ENCODE data around the gene GTF3C5. TPM values are rescaled to one million over a fixed set of nuclear protein-coding genes. Genes with fewer than 3 reads are reported as not detected.
"Not testable (repeated sequence)": the region's sequence is repeated elsewhere in the genome, so short reads cannot be mapped to it uniquely, and the experiment has no call there.

The GTF3C5 gene
- total RNA-seq, 1 donor from 2014 or later = 29.7 TPM

DNA sequence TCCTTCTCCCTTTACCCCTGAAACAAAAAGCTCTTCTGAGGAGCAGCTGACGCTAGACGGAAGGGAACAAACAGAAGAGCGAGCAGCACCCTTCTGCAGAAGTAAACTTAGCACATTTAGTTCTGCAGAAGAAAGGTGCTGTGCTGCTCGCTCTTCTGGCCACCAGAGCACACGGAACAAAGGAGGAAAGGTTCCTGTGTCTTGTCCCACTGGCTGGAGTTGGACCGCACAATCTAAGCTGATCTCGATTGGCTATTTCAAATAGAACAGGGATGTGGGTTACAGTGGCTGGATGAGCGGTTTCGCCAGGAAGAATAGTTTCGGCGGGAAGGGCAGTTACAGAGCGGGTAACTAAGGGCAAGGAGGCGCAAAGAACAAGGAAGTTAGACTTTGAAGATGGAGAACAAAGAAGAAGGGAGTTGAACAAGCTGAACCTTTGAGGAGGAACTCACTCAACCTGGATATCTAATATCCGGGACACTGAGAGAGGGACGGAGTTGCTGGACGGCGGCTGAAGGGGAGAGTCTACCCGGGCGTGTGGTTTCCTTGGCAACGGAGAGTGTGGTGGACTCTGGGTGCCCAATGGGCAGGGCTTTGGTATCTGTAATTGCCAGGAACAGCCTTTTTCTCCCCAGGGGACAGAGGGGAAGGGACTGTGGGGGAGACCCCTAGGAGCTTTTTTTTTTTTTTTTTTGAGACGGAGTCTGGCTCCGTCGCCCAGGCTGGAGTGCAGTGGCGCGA is 7.1 kb downstream of the GTF3C5 start:
- Histone ChIP-seq H3K27me3 (ENCODE audit: control insufficient read depth, insufficient read depth, low read length) (no peaks in the 10 kb centered on the region), H3K4me3 (ENCODE audit: low read depth, low read length) (no peak overlapping the region), H3K36me3 (ENCODE audit: control insufficient read depth, insufficient read depth, low read length) (peaks cover 12% of the 10 kb centered on the region)
- TF ChIP-seq, protein P1, sequence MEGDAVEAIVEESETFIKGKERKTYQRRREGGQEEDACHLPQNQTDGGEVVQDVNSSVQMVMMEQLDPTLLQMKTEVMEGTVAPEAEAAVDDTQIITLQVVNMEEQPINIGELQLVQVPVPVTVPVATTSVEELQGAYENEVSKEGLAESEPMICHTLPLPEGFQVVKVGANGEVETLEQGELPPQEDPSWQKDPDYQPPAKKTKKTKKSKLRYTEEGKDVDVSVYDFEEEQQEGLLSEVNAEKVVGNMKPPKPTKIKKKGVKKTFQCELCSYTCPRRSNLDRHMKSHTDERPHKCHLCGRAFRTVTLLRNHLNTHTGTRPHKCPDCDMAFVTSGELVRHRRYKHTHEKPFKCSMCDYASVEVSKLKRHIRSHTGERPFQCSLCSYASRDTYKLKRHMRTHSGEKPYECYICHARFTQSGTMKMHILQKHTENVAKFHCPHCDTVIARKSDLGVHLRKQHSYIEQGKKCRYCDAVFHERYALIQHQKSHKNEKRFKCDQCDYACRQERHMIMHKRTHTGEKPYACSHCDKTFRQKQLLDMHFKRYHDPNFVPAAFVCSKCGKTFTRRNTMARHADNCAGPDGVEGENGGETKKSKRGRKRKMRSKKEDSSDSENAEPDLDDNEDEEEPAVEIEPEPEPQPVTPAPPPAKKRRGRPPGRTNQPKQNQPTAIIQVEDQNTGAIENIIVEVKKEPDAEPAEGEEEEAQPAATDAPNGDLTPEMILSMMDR (IDR thresholded peaks at IDR 0.05; ENCODE audit: insufficient read depth, low read length, severe bottlenecking) = no peak
- FAIRE-seq (no peak), DNase-seq (ENCODE audit: low read depth) (no peak)

DNA sequence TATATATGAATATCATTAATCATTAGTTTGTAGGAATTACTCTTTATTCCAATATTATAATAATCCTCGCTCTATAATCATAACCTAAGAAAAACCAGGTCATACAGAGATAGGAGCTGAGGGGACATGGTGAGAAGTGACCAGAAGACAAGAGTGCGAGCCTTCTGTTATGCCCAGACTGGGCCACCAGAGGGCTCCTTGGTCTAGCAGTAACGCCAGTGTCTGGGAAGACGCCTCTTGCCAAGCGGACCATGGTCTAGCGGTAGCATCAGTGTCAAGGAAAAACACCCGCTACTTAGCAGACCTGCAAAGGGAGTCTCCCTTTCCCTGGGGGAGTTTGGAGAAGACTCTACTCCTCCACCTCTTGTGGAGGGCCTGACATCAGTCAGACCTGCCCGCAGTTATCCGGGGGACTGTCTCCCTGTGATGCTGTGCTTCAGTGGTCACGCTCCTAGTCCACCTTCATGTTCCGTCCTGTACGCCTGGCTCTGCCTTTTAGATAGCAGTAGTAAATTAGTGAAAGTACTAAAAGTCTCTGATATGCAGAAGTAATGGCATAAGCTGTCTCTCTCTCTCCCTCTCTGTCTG is 10.2 kb downstream of the GTF3C5 start:
- H3K27me3 ChIP-seq (ENCODE audit: control insufficient read depth, insufficient read depth, low read length); DNase-seq (ENCODE audit: low read depth); FAIRE-seq; H3K4me3 ChIP-seq (ENCODE audit: low read depth, low read length): not testable (repeated sequence)
- TF ChIP-seq, protein P1 (IDR thresholded peaks at IDR 0.05; ENCODE audit: insufficient read depth, low read length, severe bottlenecking) = peak; percentile 57
- peaks cover 22% of the 10 kb centered on the region for H3K36me3 ChIP-seq (ENCODE audit: control insufficient read depth, insufficient read depth, low read length)

DNA sequence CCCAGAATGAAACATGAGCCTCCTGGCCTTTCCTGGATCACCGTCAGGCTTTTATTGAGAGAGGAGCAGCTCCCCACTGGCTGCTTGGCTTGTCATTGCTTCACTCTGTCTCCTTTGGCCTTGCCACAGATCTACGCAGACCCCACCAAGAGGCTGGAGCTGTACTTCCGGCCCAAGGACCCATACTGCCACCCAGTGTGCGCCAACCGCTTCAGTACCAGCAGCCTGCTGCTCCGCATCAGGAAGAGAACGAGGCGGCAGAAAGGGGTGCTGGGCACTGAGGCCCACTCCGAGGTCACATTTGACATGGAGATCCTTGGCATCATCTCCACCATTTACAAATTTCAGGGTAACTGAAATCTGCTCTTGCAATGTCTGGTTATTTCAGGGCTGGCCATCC is 11.2 kb downstream of the GTF3C5 start:
- Histone ChIP-seq H3K27me3 (ENCODE audit: control insufficient read depth, insufficient read depth, low read length) (no peaks in the 10 kb centered on the region), H3K36me3 (ENCODE audit: control insufficient read depth, insufficient read depth, low read length) (peaks cover 28% of the 10 kb centered on the region), H3K4me3 (ENCODE audit: low read depth, low read length) (no peak overlapping the region)
- TF ChIP-seq, protein P1 (IDR thresholded peaks at IDR 0.05; ENCODE audit: insufficient read depth, low read length, severe bottlenecking) = no peak
- FAIRE-seq = no peak
- DNase-seq (ENCODE audit: low read depth) = no peak

DNA sequence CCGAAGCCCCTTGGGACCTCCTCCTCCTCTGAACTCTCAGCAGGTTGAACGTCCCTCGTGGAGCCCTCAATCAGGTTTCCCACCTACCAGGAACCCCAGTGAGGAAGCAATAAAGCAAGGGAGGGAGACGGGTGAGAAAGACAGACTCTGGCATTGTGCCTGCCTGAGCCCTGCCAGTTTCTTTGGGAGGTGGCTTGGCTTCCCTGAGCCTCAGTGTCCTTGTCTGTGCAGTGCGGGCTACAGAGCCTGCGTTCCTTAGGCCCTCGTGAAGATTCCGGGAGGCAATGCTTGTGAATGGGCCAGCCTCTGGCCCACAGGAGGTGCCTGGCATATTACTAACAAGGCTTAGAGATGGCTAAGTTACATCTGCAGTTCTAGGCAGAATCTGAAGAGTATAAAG is 11.9 kb downstream of the GTF3C5 start:
- FAIRE-seq = no peak
- DNase-seq (ENCODE audit: low read depth) = no peak
- peaks cover 28% of the 10 kb centered on the region for H3K36me3 ChIP-seq (ENCODE audit: control insufficient read depth, insufficient read depth, low read length)
- no peaks in the 10 kb centered on the region for H3K27me3 ChIP-seq (ENCODE audit: control insufficient read depth, insufficient read depth, low read length)
- TF ChIP-seq, protein P1 (IDR thresholded peaks at IDR 0.05; ENCODE audit: insufficient read depth, low read length, severe bottlenecking) = no peak
- H3K4me3 ChIP-seq (ENCODE audit: low read depth, low read length) = no peak overlapping the region

DNA sequence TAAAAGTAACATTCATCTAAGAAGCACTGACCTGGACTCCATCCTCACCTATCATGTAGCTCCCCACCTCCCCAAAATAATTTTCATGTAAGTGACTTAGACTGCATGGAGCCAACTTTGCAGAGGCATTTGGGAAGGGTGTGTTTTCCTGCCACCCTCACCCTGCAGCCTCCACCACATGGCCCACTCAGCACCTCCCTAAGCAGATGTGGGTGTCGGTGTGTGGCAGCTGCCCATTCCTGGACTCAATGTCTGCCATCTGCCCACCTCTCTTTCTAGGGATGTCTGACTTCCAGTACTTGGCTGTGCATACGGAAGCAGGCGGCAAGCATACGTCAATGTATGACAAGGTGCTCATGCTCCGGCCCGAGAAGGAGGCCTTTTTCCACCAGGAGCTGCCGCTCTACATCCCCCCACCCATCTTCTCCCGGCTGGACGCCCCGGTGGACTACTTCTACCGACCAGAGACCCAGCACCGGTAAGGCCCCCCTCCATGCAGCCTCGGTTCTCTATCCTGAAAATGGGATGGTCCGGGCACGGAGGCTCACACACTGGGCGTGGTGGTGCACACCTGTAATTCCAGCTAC is 12.7 kb downstream of the GTF3C5 start:
- no peak for FAIRE-seq

More for the DNA sequence above, 12.7 kb downstream of the GTF3C5 start:
- no peak overlapping the region for H3K4me3 ChIP-seq (ENCODE audit: low read depth, low read length)
- peaks cover 28% of the 10 kb centered on the region for H3K36me3 ChIP-seq (ENCODE audit: control insufficient read depth, insufficient read depth, low read length)
- TF ChIP-seq, protein P1 (IDR thresholded peaks at IDR 0.05; ENCODE audit: insufficient read depth, low read length, severe bottlenecking) = no peak
- H3K27me3 ChIP-seq (ENCODE audit: control insufficient read depth, insufficient read depth, low read length) = no peaks in the 10 kb centered on the region
- no peak for DNase-seq (ENCODE audit: low read depth)
